Prostate gland (tissue), 2 donors: ENCODE measurements around the gene MAP4K4.

Source experiments
- CTCF ChIP-seq, 4 experiments: fragments of 200-600 bp in 2 of 4; fragments of 450-650 bp in 2 of 4; sonication (generic) in 2 of 4; IDR thresholded peaks; 1 replicate in 3 of 4; 2 replicates in 1 of 4; pipeline ENCODE4 v1.5.1; 2016 to 2019; ENCODE audit warnings: antibody characterized with exemption in 4 of 4, mild to moderate bottlenecking in 2 of 4, moderate library complexity in 2 of 4
- POLR2A ChIP-seq: fragments of 450-650 bp; IDR thresholded peaks from one replicate; pipeline ENCODE4 v1.6.1; 2016; ENCODE audit warnings: antibody characterized with exemption, mild to moderate bottlenecking

DNA sequence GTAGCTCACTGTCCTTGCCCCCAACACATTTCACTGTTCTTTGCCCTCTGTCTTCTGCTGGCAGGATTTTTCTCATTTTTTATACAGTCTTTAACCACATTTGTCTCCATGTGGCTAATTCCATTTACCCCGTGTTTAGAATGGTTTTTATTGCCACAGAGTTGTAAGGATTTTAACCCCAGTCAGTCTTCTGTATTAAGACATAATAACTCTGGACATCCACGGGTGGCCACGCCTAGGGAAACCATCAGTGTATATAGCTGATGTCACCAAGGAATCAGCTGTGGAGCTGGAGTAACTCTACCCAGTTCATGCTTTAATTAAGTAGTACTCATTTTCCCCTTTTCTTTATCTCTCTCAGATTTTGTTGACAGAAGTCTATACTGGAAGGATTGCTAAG is 139.8 kb downstream of the MAP4K4 start:
- TF ChIP-seq POLR2A (no peak), CTCF (IDR thresholded peaks at IDR 0.05) (no peak)
